A673 (cell line): ENCODE results near the gene CNTNAP3. TPM values are rescaled to one million over a fixed set of nuclear protein-coding genes. Genes with fewer than 3 reads are reported as not detected.
"Not testable (repeated sequence)": the region's sequence is repeated elsewhere in the genome, so short reads cannot be mapped to it uniquely, and the experiment has no call there.

Experiments
- Bru-seq: library from RNA; stranded (reverse); fragments of 400-500 nt; gene quantifications from one replicate; lab custom pipeline; 2021; lab: Mats Ljungman, UMichigan
- BruChase-seq, 2 experiments: library from RNA; stranded (reverse); fragments of 400-500 nt; gene quantifications; one replicate each; lab custom pipeline; 2021; lab: Mats Ljungman, UMichigan
- BruUV-seq: library from RNA; stranded (reverse); fragments of 400-500 nt; replicated peaks from 2 replicates; lab custom pipeline; 2021; lab: Mats Ljungman, UMichigan
- CTCF ChIA-PET: fragments of 300-600 bp; sonication (Branson Sonifier 250); formaldehyde crosslinking; loops from one replicate; lab custom pipeline; 2022; ENCODE audit warnings: antibody characterized with exemption; lab: Charles Lee
- POLR2A ChIA-PET: fragments of 300-600 bp; sonication (Branson Sonifier 250); formaldehyde crosslinking; loops from one replicate; lab custom pipeline; 2022; ENCODE audit warnings: antibody characterized with exemption; ENCODE audit not compliant: low non-redundant PET; lab: Charles Lee
- DNase-seq: peaks from one replicate; pipeline ENCODE4 v3.0.0-alpha.2; 2015; ENCODE audit warnings: low spot score
- H3K27ac ChIP-seq: fragments of 200-600 bp; sonication (generic); 2 replicates; pipeline ENCODE4 v1.5.1; 2016; ENCODE audit warnings: mixed run types, low read depth, mild to moderate bottlenecking, mixed read lengths, antibody characterized with exemption, low read length; ENCODE audit not compliant: poor library complexity, severe bottlenecking
- H3K27me3 ChIP-seq: fragments of 200-600 bp; sonication (generic); replicated peaks from 2 replicates; pipeline ENCODE4 v1.6.1; 2017; ENCODE audit warnings: mixed run types, low read depth, mild to moderate bottlenecking, mixed read lengths, antibody characterized with exemption, low read length; ENCODE audit not compliant: insufficient read depth, poor library complexity
- H3K36me3 ChIP-seq: fragments of 200-600 bp; sonication (generic); 2 replicates; pipeline ENCODE4 v1.6.1; 2016; ENCODE audit warnings: mixed run types, mild to moderate bottlenecking, mixed read lengths, antibody characterized with exemption, low read length; ENCODE audit not compliant: insufficient read depth, poor library complexity, severe bottlenecking
- H3K4me1 ChIP-seq: fragments of 200-600 bp; sonication (generic); 2 replicates; pipeline ENCODE4 v1.6.1; 2017; ENCODE audit warnings: mixed run types, mild to moderate bottlenecking, mixed read lengths, antibody characterized with exemption, low read length; ENCODE audit not compliant: insufficient read depth, poor library complexity, severe bottlenecking
- H3K4me3 ChIP-seq: fragments of 200-600 bp; sonication (generic); 2 replicates; pipeline ENCODE4 v1.5.1; 2016; ENCODE audit warnings: low read depth, mixed run types, mild to moderate bottlenecking, mixed read lengths, low read length; ENCODE audit not compliant: poor library complexity, severe bottlenecking
- H3K9me3 ChIP-seq: fragments of 200-600 bp; sonication (generic); 2 replicates; pipeline ENCODE4 v1.6.1; 2016; ENCODE audit warnings: mixed run types, low read depth, mild to moderate bottlenecking, mixed read lengths, antibody characterized with exemption, low read length; ENCODE audit not compliant: poor library complexity, severe bottlenecking
- intact Hi-C: fragments of 100-400 bp; cut with micrococcal nuclease; formaldehyde crosslinking; loops from one replicate; pipeline ENCODE4 v1.10.0; 2022; ENCODE audit not compliant: unreplicated experiment
- long read RNA-seq: library from polyadenylated mRNA; stranded (forward); transcript quantifications from one replicate; pipeline ENCODE4 v2.0.0, GENCODE V29; 2022
- total RNA-seq: library from RNA; stranded (reverse); gene quantifications from 2 replicates; pipeline ENCODE4 v1.2.3, GENCODE V29; 2021

Gene CNTNAP3
- total RNA-seq = not detected in 2 replicates
- percentile 7 among the genes with signal in this experiment for Bru-seq, nascent RNA
- percentile 1 among the genes with signal in this experiment for BruChase-seq, experiment 1, labeled RNA remaining after a 2-hour chase
- BruChase-seq, experiment 2, labeled RNA remaining after a 6-hour chase = percentile 0 among the genes with signal in this experiment
- long read RNA-seq = 0 reads

- H3K4me1 ChIP-seq, H3K4me3 ChIP-seq, DNase-seq, intact Hi-C loops, H3K27ac ChIP-seq, BruUV-seq, CTCF ChIA-PET, H3K9me3 ChIP-seq, H3K36me3 ChIP-seq, H3K27me3 ChIP-seq, POLR2A ChIA-PET: not testable (repeated sequence)
Measured at GRCh38 chr9:39287980-39288379, at the start of gene CNTNAP3. CNTNAP3 (minus strand) TSS chr9:39288167; CDS start chr9:39288064, 103 bp downstream.

GRCh38 chr9:39279995-39280394 is 8.0 kb downstream of the CNTNAP3 start:
- CTCF ChIA-PET, intact Hi-C loops, DNase-seq, H3K27me3 ChIP-seq, H3K4me1 ChIP-seq, H3K27ac ChIP-seq, H3K4me3 ChIP-seq, H3K9me3 ChIP-seq, POLR2A ChIA-PET, H3K36me3 ChIP-seq, BruUV-seq: not testable (repeated sequence)

- CTCF ChIA-PET, POLR2A ChIA-PET, intact Hi-C loops, H3K4me1 ChIP-seq, H3K36me3 ChIP-seq, H3K27ac ChIP-seq, H3K27me3 ChIP-seq, BruUV-seq, DNase-seq, H3K9me3 ChIP-seq, H3K4me3 ChIP-seq: not testable (repeated sequence)
Measured at GRCh38 chr9:39242513-39242912, 45.5 kb downstream of the CNTNAP3 start.

DNA sequence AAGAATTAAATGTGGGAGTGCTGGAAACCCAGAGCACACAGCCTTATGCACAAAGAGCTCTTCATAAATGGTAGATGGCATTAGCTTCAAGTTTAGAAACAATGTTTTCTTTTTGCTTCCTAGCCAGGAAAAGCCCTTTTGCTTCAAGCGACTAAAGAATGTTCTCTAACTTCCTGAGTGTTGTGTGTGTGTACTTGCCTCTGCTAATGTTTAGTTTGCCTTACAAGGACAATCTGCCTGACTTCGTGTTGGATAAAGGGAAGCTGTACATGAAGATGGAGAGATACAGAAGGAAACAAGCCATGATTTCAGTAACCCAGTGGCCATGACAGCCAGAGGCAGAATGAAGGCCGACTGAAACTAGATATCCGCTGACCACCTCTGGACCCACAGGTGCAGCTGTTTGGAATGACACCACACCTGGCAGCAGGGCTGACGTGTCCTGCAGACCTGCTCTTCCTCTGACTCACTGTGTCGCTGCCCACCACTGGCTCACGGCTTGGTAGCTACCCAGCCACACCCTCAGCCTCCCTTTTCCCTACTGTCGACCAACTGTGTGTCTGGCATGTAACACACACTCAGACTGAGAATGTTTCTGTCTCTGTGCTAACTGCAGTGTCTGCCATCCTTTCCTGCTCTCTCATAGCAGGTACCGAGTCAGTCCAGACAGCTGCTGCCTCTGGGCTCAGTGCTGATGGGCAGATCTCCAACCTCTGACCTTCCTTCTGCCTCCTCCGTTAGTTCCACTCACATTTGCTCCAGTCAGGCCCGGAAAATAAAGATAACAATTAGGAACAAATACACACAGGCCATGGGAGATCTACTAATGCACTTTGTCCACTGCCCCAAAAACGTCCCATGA is 55.6 kb downstream of the CNTNAP3 start:
- H3K36me3 ChIP-seq, POLR2A ChIA-PET, H3K27me3 ChIP-seq, BruUV-seq, H3K27ac ChIP-seq, CTCF ChIA-PET, intact Hi-C loops, H3K9me3 ChIP-seq, H3K4me1 ChIP-seq, DNase-seq, H3K4me3 ChIP-seq: not testable (repeated sequence)

DNA sequence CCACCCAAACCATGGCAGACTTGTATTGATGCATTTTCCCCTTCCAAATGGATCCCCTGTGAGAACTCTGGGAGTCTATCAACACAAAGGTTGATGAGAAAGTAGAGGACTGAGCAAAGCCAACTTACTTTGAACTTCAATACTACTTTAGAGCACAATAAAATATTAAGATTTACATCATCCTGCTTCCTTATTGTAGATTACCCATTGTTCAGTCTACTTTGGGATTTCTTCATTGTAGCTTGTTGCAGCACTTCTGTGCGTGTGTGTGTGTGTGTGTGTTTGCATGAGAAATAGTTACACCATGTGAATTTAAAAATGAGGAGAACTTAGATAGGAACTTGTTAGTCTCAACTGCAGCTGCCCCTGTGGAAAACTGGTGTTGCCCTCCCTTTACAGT is 72.0 kb downstream of the CNTNAP3 start:
- intact Hi-C loops, CTCF ChIA-PET, H3K4me1 ChIP-seq, H3K27ac ChIP-seq, POLR2A ChIA-PET, H3K9me3 ChIP-seq, H3K36me3 ChIP-seq, H3K4me3 ChIP-seq, H3K27me3 ChIP-seq, BruUV-seq, DNase-seq: not testable (repeated sequence)

DNA sequence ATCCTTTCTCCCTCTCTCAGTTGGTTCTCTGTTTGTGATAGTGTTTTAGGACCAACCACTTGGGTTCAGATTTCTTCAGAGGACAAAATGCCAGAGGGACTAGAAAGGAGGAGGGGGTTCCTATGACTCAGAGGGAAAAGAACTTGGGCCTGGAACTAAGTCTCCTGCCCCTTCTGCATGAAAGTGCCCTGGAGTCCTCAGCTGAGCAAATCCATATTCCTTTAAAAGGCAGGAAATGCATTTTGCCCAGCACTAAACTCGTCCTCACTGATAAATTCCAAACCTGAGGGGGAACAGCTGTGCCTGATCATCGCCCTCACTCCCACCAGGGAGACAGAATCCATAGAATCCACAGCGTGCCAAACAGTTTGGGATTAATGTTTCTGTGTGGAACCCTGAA is 78.2 kb downstream of the CNTNAP3 start:
- H3K27ac ChIP-seq, H3K4me1 ChIP-seq, intact Hi-C loops, H3K9me3 ChIP-seq, H3K4me3 ChIP-seq, CTCF ChIA-PET, DNase-seq, POLR2A ChIA-PET, H3K27me3 ChIP-seq, BruUV-seq, H3K36me3 ChIP-seq: not testable (repeated sequence)

- H3K4me1 ChIP-seq, H3K27me3 ChIP-seq, H3K36me3 ChIP-seq, POLR2A ChIA-PET, H3K4me3 ChIP-seq, DNase-seq, CTCF ChIA-PET, BruUV-seq, H3K9me3 ChIP-seq, intact Hi-C loops, H3K27ac ChIP-seq: not testable (repeated sequence)
Measured at GRCh38 chr9:39206643-39207042, 81.3 kb downstream of the CNTNAP3 start.
